22Rv1 (cell line): ENCODE measurements around the gene AIFM2.

Experiments used
- CTCF ChIP-seq: fragments of 450-650 bp; IDR thresholded peaks from 2 replicates; pipeline ENCODE4 v1.5.1; 2017; ENCODE audit warnings: mild to moderate bottlenecking
- ZFX ChIP-seq: fragments of 450-650 bp; IDR thresholded peaks from 2 replicates; pipeline ENCODE4 v1.6.1; 2017; ENCODE audit warnings: antibody characterized with exemption, borderline replicate concordance

DNA sequence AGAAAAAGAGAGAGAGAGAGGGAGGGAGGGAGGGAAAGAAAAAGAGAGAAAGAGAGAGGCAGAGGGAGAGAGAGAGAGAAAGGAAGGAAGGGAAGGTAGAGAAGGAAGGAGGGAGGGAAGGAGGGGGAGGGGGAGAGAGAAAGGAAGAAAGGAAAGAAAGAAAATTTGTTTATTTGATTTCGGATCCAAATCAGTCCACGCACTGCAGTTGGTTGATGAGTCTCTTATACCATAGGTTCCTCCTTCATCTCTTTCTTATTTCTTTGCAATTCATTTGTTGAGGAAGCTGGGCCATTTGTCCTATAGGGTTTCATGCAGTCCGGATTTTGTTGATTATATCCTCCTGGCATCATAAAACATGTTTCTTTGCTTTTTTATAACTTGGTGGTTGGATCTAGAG lies 34.4 kb downstream of the AIFM2 start:
- TF ChIP-seq CTCF = no peak
- no peak for TF ChIP-seq ZFX
